ENCODE data around the gene KRT222.

Gene KRT222

GRCh38 chr17:40615068-40615840 is 49.7 kb downstream of the KRT222 start:
- no peaks in the 10 kb centered on the region for H3K27me3 ChIP-seq (ENCODE audit: control insufficient read depth, insufficient read depth, low read length)
- no peaks in the 10 kb centered on the region for H3K36me3 ChIP-seq (ENCODE audit: control insufficient read depth, insufficient read depth, low read length)
- no peaks in the 10 kb centered on the region for H3K9me3 ChIP-seq (ENCODE audit: control insufficient read depth, insufficient read depth, low read depth, low read length)
- H3K4me3 ChIP-seq (ENCODE audit: low read depth, low read length), result no peak overlapping the region
- no peak overlapping the region for H3K9ac ChIP-seq (ENCODE audit: low read length)
- H3K27ac ChIP-seq (ENCODE audit: low read depth, low read length), result no peak overlapping the region
- H3K4me1 ChIP-seq (ENCODE audit: control insufficient read depth, insufficient read depth, low read length), result 0 out of 2 replicates have a peak, but pooled peaks cover 6% of the 10 kb centered on the region

- no peak overlapping the region for H3K27ac ChIP-seq (ENCODE audit: low read depth, low read length)
- H3K36me3 ChIP-seq (ENCODE audit: control insufficient read depth, insufficient read depth, low read length), result no peaks in the 10 kb centered on the region
- 0 out of 2 replicates have a peak, but pooled peaks cover 6% of the 10 kb centered on the region for H3K4me1 ChIP-seq (ENCODE audit: control insufficient read depth, insufficient read depth, low read length)
- H3K27me3 ChIP-seq (ENCODE audit: control insufficient read depth, insufficient read depth, low read length), result no peaks in the 10 kb centered on the region
- no peak overlapping the region for H3K9ac ChIP-seq (ENCODE audit: low read length)
- no peaks in the 10 kb centered on the region for H3K9me3 ChIP-seq (ENCODE audit: control insufficient read depth, insufficient read depth, low read depth, low read length)
- no peak overlapping the region for H3K4me3 ChIP-seq (ENCODE audit: low read depth, low read length)
Observed at GRCh38 chr17:40614431-40615067, 50.4 kb downstream of the KRT222 start.

- Histone ChIP-seq H3K9me3 (ENCODE audit: control insufficient read depth, insufficient read depth, low read depth, low read length) (no peaks in the 10 kb centered on the region), H3K27me3 (ENCODE audit: control insufficient read depth, insufficient read depth, low read length) (no peaks in the 10 kb centered on the region)
Observed at GRCh38 chr17:40613467-40614154, 51.4 kb downstream of the KRT222 start.

GRCh38 chr17:40612599-40613244 is 52.3 kb downstream of the KRT222 start:
- Histone ChIP-seq H3K36me3 (ENCODE audit: control insufficient read depth, insufficient read depth, low read length) (no peaks in the 10 kb centered on the region), H3K4me3 (ENCODE audit: low read depth, low read length) (no peak overlapping the region), H3K27ac (ENCODE audit: low read depth, low read length) (no peak overlapping the region), H3K9ac (ENCODE audit: low read length) (no peak overlapping the region), H3K4me1 (ENCODE audit: control insufficient read depth, insufficient read depth, low read length) (peaks cover 12% of the 10 kb centered on the region), H3K9me3 (ENCODE audit: control insufficient read depth, insufficient read depth, low read depth, low read length) (no peaks in the 10 kb centered on the region), H3K27me3 (ENCODE audit: control insufficient read depth, insufficient read depth, low read length) (no peaks in the 10 kb centered on the region)

More at GRCh38 chr17:40613467-40614154, 51.4 kb downstream of the KRT222 start:
- Histone ChIP-seq H3K36me3 (ENCODE audit: control insufficient read depth, insufficient read depth, low read length) (no peaks in the 10 kb centered on the region), H3K4me1 (ENCODE audit: control insufficient read depth, insufficient read depth, low read length) (0 out of 2 replicates have a peak, but pooled peaks cover 6% of the 10 kb centered on the region), H3K4me3 (ENCODE audit: low read depth, low read length) (no peak overlapping the region), H3K27ac (ENCODE audit: low read depth, low read length) (no peak overlapping the region), H3K9ac (ENCODE audit: low read length) (no peak overlapping the region)

GRCh38 chr17:40611840-40612474 is 53.0 kb downstream of the KRT222 start:
- H3K4me1 ChIP-seq (ENCODE audit: control insufficient read depth, insufficient read depth, low read length), result peaks cover 19% of the 10 kb centered on the region
- H3K9ac ChIP-seq (ENCODE audit: low read length), result no peak overlapping the region
- no peak overlapping the region for H3K4me3 ChIP-seq (ENCODE audit: low read depth, low read length)
- H3K27me3 ChIP-seq (ENCODE audit: control insufficient read depth, insufficient read depth, low read length), result no peaks in the 10 kb centered on the region
- no peaks in the 10 kb centered on the region for H3K9me3 ChIP-seq (ENCODE audit: control insufficient read depth, insufficient read depth, low read depth, low read length)
- no peaks in the 10 kb centered on the region for H3K36me3 ChIP-seq (ENCODE audit: control insufficient read depth, insufficient read depth, low read length)
- H3K27ac ChIP-seq (ENCODE audit: low read depth, low read length), result no peak overlapping the region

GRCh38 chr17:40610359-40610758 is 54.6 kb downstream of the KRT222 start:
- no peak overlapping the region for H3K27ac ChIP-seq (ENCODE audit: low read depth, low read length)
- no peaks in the 10 kb centered on the region for H3K27me3 ChIP-seq (ENCODE audit: control insufficient read depth, insufficient read depth, low read length)
- H3K4me1 ChIP-seq (ENCODE audit: control insufficient read depth, insufficient read depth, low read length), result peaks cover 17% of the 10 kb centered on the region
- no peak overlapping the region for H3K9ac ChIP-seq (ENCODE audit: low read length)
- H3K4me3 ChIP-seq (ENCODE audit: low read depth, low read length), result no peak overlapping the region
- no peaks in the 10 kb centered on the region for H3K9me3 ChIP-seq (ENCODE audit: control insufficient read depth, insufficient read depth, low read depth, low read length)
- H3K36me3 ChIP-seq (ENCODE audit: control insufficient read depth, insufficient read depth, low read length), result no peaks in the 10 kb centered on the region

- Histone ChIP-seq H3K4me1 (ENCODE audit: control insufficient read depth, insufficient read depth, low read length) (peaks cover 13% of the 10 kb centered on the region), H3K27ac (ENCODE audit: low read depth, low read length) (no peak overlapping the region), H3K36me3 (ENCODE audit: control insufficient read depth, insufficient read depth, low read length) (no peaks in the 10 kb centered on the region), H3K27me3 (ENCODE audit: control insufficient read depth, insufficient read depth, low read length) (no peaks in the 10 kb centered on the region), H3K9ac (ENCODE audit: low read length) (no peak overlapping the region), H3K9me3 (ENCODE audit: control insufficient read depth, insufficient read depth, low read depth, low read length) (no peaks in the 10 kb centered on the region), H3K4me3 (ENCODE audit: low read depth, low read length) (no peak overlapping the region)
Observed at GRCh38 chr17:40608061-40608581, 56.9 kb downstream of the KRT222 start.

GRCh38 chr17:40607641-40608040 is 57.3 kb downstream of the KRT222 start:
- H3K36me3 ChIP-seq (ENCODE audit: control insufficient read depth, insufficient read depth, low read length), result no peaks in the 10 kb centered on the region
- no peak overlapping the region for H3K9ac ChIP-seq (ENCODE audit: low read length)
- no peak overlapping the region for H3K4me3 ChIP-seq (ENCODE audit: low read depth, low read length)
- H3K4me1 ChIP-seq (ENCODE audit: control insufficient read depth, insufficient read depth, low read length), result peaks cover 13% of the 10 kb centered on the region
- H3K9me3 ChIP-seq (ENCODE audit: control insufficient read depth, insufficient read depth, low read depth, low read length), result no peaks in the 10 kb centered on the region
- H3K27me3 ChIP-seq (ENCODE audit: control insufficient read depth, insufficient read depth, low read length), result no peaks in the 10 kb centered on the region
- H3K27ac ChIP-seq (ENCODE audit: low read depth, low read length), result no peak overlapping the region

GRCh38 chr17:40606548-40607353 is 58.2 kb downstream of the KRT222 start:
- Histone ChIP-seq H3K27me3 (ENCODE audit: control insufficient read depth, insufficient read depth, low read length) (no peaks in the 10 kb centered on the region), H3K9ac (ENCODE audit: low read length) (no peak overlapping the region), H3K4me3 (ENCODE audit: low read depth, low read length) (no peak overlapping the region), H3K4me1 (ENCODE audit: control insufficient read depth, insufficient read depth, low read length) (peaks cover 13% of the 10 kb centered on the region), H3K27ac (ENCODE audit: low read depth, low read length) (no peak overlapping the region), H3K36me3 (ENCODE audit: control insufficient read depth, insufficient read depth, low read length) (no peaks in the 10 kb centered on the region), H3K9me3 (ENCODE audit: control insufficient read depth, insufficient read depth, low read depth, low read length) (no peaks in the 10 kb centered on the region)

- Histone ChIP-seq H3K4me3 (ENCODE audit: low read depth, low read length) (no peak overlapping the region), H3K36me3 (ENCODE audit: control insufficient read depth, insufficient read depth, low read length) (no peaks in the 10 kb centered on the region), H3K27me3 (ENCODE audit: control insufficient read depth, insufficient read depth, low read length) (no peaks in the 10 kb centered on the region), H3K4me1 (ENCODE audit: control insufficient read depth, insufficient read depth, low read length) (peaks cover 13% of the 10 kb centered on the region), H3K9me3 (ENCODE audit: control insufficient read depth, insufficient read depth, low read depth, low read length) (no peaks in the 10 kb centered on the region), H3K9ac (ENCODE audit: low read length) (no peak overlapping the region), H3K27ac (ENCODE audit: low read depth, low read length) (no peak overlapping the region)
Observed at GRCh38 chr17:40605306-40605705, 59.7 kb downstream of the KRT222 start.
